Thyroid gland (tissue), 4 donors: ENCODE measurements around the gene CACNA2D3.

ENCODE experiments used
- POLR2A ChIP-seq, 2 donors: fragments of 450-650 bp; IDR thresholded peaks; one replicate each; pipeline ENCODE4 v1.6.1; 2017; ENCODE audit warnings: antibody characterized with exemption in 2 of 2, mild to moderate bottlenecking in 2 of 2, moderate library complexity in 1 of 2
- TF ChIP-seq, protein P1 (sequence below), 6 experiments: fragments of 200-600 bp in 3 of 6; fragments of 450-650 bp in 3 of 6; sonication (generic) in 3 of 6; IDR thresholded peaks; one replicate each; pipeline ENCODE4 v1.5.1; 2016 to 2019; ENCODE audit warnings: antibody characterized with exemption in 6 of 6, mild to moderate bottlenecking in 2 of 6, inconsistent platforms in 1 of 6, moderate library complexity in 1 of 6

GRCh38 chr3:55066551-55067047 is 944.2 kb downstream of the CACNA2D3 start:
- TF ChIP-seq, protein P1, sequence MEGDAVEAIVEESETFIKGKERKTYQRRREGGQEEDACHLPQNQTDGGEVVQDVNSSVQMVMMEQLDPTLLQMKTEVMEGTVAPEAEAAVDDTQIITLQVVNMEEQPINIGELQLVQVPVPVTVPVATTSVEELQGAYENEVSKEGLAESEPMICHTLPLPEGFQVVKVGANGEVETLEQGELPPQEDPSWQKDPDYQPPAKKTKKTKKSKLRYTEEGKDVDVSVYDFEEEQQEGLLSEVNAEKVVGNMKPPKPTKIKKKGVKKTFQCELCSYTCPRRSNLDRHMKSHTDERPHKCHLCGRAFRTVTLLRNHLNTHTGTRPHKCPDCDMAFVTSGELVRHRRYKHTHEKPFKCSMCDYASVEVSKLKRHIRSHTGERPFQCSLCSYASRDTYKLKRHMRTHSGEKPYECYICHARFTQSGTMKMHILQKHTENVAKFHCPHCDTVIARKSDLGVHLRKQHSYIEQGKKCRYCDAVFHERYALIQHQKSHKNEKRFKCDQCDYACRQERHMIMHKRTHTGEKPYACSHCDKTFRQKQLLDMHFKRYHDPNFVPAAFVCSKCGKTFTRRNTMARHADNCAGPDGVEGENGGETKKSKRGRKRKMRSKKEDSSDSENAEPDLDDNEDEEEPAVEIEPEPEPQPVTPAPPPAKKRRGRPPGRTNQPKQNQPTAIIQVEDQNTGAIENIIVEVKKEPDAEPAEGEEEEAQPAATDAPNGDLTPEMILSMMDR (IDR thresholded peaks at IDR 0.05): no peak
- no peak for TF ChIP-seq POLR2A (IDR thresholded peaks at IDR 0.05)
